NCI-H524 treated with DMSO at 0.1 percent for 48 hours (cell line): ENCODE results near the gene SCFD1.
"Not testable (repeated sequence)": the region's sequence is repeated elsewhere in the genome, so short reads cannot be mapped to it uniquely, and the experiment has no call there.

Experiments used
- DNase-seq: peaks from one replicate; lab custom pipeline; 2025; lab: John Stamatoyannopoulos, UW

SCFD1 gene

DNA sequence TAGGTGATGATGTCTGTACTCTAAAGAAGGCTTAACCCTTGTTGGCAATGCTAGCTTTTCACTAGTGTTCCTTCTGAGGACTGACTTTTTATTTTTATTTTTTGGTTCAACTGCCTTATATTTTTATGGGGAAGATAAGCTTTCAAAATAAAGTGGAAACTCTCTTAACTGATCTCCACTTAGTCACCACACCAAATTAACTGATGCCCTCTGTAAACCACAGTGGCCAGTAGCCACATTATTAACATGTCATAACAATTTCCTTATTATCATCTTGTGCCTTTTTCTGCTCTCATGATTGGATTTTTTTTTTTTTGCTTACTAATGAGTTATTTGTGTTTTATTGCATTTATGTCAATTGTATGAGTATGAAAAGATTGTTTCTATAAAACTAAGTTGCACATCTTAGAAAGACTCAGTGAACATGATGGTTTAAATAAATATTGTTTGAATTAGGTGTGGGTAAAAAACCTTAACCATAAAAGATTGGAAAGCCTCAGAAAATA lies 56.9 kb downstream of the SCFD1 start:
- no peak for DNase-seq

DNA sequence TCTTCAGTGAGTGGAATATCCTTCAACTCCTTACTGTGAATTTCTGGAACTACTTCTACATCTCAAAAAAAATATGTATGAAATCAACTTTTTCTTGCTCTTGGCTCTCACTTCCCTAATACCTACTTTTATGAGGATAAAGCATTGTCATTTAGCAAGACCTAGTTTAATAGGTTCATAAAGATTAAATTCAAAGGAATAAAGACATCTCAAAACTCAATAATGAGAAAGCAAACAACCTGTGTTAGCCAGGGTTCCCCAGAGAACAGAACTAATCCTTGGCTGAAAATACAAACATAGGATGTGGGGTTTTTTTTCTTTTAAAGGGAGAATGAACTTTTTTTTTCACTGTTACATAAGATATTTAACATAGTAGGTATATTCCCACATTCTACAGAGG lies 57.9 kb downstream of the SCFD1 start:
- no peak for DNase-seq

DNA sequence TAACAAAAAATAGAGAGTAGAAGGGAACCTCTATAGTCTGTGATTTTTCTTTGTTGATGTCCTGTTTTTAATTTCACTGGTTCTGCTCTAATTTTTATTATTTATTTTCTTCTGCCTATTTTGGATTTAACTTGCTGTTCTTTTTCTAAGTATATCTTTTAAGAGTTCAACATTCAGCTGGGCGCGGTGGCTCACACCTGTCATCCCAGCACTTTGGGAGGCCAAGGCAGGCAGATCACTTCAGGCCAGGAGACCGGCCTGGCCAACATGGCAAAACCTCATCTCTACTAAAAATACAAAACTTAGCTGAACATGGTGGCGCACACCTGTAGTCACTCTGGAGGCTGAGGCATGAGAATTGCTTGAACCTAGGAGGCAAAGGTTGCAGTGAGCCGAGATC lies 58.7 kb downstream of the SCFD1 start:
- not testable (repeated sequence) for DNase-seq

DNA sequence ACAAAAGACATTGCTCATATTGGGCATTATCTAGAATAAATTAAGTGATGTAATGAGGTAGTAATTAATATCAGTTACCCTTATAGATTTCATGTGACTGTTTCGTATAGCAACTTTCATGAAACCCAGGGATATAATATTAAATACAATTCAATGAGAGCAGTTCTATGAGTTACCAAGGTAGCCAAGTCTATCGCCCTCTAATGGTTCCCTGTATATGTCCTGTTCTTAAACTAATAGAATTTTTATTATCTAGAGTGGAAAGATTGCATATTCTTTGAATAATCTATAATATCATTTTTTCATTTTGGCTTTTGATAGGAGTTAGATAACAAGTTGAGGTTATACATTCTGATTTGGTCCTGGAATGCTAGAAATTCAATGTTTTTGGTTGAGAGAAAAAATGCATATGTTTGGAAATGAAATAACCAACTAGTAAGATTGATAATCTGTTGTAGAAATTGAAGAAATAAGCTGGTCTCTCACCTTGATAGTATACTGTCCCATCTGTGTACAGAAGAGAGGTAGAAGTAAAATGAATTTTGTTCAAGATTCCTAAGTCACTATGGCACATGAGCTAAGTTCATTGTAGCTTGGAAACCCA lies 59.7 kb downstream of the SCFD1 start:
- peak; percentile 18 for DNase-seq

DNA sequence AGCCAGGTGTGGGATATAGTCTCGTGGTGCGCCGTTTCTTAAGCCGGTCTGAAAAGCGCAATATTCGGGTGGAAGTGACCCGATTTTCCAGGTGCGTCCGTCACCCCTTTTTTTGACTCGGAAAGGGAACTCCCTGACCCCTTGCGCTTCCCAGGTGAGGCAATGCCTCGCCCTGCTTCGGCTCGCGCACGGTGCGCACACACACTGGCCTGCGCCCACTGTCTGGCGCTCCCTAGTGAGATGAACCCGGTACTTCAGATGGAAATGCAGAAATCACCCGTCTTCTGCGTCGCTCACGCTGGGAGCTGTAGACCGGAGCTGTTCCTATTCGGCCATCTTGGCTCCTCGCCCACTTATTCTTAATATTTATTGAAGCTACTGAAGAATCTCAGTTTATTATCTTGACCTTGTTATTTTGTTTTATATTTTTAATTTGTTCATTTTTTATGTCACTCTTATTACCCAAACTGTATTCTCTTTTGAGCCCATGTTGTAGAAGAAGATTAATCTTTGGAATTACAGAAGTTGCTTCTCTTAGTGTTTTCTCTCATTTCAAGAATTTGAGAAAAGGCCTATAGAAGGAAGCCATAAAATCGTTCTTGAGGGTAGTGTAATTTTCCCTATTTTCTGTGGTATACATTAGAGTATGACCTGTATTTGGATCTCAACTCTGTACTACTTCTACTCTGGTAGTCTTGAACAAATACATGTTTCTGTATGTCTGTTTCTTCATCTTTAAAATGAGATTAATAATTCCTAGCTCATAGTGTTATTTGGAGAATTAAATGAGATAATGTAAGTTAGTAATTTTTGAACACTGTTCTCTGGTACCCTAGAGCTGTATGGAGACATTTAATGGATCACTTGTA lies 68.6 kb downstream of the SCFD1 start:
- not testable (repeated sequence) for DNase-seq

DNA sequence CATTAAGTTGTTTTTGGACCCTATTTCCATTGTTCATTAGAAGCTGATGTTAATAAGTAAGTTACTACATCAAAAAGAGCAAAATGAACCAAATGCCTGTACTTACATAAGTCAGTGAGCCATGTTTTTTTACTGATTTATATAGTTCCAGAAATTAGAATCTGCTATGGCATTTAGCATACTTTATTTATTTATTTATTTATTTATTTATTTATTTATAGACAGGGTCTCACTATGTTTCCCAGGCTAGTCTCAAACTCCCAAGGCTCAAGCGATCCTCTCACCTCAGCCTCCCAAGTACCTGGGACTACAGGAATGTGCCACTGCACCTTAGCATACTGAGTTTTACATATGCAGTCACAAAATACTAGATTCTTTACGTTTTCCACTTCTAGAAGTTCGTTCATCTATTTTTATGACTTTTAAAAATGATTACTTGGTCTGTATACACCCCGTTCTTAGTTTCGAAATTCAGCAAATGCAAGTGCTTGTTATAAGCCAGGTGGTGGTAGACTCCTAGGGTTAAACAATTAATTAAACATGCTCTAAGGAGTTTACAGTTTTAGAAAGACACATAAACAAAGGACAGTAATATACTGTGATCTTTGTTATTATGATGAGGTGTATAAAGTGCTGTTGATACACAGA lies 69.8 kb downstream of the SCFD1 start:
- DNase-seq, result no peak

DNA sequence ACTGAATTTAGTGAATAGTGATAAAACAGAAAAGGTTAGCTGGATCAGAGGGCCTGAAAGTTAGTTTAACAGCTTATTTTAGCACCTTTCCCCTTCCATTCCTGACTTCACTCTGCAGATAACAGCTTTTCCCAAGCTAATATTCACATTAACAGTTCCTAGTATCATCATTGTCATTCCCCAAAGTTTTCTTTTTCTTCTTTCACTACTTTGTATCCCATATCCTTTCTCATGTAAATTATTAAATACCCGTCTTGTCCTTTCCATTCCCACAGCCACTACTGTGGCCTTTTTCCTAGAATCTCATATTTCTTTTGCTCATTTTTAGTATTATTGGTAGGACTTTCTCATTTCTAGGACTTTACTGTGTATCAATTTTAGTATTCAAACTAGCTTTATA lies 70.5 kb downstream of the SCFD1 start:
- no peak for DNase-seq

DNA sequence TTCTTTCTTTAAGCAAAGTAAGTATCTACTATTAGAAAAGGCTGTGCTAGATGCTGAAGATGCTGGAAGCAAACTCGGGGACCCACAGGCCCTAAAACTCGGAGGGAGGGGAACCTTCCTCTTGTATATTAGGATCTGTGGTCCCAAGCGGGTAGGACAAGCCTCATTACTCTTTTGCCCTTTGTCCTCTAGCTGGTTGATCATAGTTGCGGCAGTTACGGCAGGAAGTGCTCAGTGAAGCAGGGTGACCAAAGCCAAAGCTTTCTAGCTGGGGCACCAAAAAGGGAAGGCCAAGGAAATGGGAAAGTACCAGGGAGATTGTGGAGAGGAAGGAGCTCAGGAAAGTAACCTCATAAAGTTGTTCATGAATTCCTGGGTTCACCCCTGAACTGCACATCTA lies 76.3 kb downstream of the SCFD1 start:
- no peak for DNase-seq

DNA sequence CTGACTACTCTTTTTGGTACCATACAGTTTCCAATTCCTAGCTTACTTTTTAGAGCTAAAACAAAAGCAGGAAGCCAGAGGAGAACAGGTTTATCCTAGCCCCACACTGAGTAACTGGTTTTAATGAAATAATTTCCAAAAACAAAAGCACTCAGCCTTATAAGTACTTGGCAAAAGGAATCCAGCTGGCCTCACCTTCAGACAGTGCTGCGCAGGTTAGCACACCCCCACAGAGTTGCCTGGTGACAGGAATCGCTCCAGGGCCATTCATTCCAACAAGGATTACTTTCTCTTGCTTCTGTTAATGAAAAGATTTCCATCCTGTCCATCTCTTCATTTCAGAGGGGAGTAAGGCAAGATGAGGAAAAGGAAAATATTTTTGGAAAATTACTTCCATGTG lies 84.6 kb downstream of the SCFD1 start:
- no peak for DNase-seq

DNA sequence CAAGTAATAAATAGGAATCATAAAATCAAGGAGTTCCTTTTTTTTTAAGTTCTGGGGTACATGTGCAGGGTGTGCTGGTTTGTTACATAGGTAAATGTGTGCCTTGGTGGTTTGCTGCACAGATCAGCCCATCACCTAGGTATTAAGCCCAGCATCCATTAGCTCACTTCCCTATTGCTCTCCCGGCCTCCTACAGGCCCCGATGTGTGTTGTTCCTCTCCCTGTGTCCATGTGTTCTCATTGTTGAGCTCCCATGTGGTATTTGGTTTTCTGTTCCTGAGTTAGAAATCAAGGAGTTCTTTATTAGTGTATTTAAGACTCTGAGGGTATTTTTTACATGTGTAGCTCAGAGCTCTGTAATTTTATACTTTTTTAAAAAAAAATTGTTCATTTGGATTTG lies 86.0 kb downstream of the SCFD1 start:
- no peak for DNase-seq

DNA sequence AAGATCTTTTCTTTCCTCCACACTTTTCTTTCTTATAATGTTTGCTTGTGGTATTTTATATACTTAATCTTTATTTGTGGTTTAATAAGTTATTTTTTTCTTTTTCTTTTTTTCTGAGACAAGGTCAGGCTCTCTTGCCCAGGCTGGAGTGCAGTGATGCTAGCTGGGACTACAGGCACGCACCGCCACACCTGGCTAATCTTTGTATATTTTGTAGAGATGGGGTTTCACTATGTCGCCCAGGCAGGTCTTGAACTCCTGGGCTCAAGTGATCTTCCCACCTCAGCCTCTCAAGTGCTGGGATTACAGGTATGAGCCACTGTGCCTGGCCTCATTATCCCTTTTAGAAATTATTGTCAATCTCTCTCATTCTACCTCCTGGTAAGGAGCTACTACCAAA lies 87.1 kb downstream of the SCFD1 start:
- DNase-seq, result no peak

DNA sequence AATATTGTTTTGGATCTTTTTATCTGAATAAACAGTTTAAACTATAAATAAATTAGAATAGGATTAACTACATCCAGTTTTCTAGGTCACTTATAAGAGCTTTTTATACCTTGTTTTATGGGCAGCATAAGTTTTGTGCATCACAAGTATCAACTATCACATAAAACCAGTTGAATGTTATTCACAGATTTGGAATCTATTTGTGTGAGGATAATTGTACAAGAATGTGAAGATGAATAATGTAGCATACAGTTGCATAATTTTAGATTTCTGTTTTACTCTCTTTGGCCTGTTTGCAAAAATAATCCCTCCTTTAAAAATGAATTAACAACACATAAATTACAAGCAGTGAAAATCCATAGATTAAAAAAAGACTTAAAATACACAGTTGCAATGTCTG lies 88.8 kb downstream of the SCFD1 start:
- DNase-seq, result no peak

DNA sequence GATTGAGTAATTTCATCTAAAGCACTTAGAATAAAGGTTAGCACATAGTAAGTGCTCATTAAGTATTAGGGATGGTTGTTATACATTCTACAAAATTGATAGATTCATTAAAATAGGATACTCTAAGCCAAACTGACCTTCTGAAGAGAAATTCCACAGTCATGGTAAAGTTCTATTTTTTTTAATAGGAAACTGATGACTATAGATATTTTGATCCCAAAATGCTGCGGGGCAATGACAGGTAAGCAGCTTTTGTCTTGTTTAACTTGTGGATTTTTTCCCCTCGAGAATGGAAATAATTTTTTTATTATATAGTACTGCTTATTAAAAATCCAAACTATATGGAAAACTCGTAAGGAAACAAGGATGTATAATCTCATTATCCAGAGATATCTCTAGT lies 97.0 kb downstream of the SCFD1 start:
- DNase-seq, result no peak

DNA sequence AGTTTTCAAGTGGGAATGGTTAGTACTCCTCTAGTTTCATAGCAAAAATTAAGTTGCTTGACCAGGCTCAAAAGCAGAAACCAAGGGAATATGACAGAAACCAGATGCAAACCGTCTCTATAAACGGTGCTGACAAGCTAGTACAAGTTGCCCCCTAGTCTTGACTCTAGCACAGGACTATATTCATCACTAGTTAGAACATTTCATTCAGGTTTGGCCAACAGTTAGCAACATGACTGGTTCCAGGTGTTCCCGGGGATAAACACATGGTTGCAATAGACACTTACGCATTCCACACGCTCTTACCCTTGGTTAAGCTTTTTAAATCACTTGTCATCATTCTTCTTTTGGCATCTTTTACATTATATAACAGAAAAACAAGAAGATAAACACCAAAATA lies 103.6 kb downstream of the SCFD1 start:
- DNase-seq, result no peak

DNA sequence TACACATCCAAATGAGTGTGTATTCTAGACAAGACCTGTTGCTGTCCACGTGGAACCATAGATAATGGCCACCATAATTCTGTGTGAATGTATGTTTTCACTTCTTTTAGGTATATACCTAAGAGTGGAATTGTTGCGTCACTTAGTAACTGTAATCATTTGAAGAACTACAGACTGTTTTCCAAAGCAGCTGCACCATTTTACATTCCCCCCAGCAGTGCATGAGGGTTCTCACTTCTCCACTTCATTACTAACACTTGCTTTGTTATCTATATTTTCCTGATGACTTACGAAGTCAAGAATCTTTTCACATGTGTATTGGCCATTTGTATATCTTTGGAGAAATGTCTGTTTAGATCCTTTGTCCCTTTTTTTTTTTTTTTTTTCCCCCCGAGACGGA lies 106.4 kb downstream of the SCFD1 start:
- DNase-seq, result no peak

DNA sequence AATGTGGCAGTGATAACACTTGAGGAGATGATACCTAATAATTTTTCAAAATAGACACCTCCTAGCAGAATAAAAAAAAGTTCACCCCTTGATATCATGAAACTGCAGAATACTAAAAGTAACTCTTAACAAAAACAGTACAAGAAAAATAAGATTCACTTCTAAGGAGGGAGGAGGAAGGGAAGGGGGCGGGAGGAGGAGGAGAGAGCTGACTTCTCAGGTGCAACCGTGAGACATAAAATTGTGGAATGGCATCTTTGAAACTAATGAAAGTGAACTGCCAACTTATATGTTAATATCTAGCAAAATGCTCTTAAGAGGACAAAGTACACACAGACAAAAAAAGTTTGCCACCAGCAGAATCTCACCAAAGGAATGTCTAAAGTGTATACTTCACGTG lies 115.8 kb downstream of the SCFD1 start:
- no peak for DNase-seq

DNA sequence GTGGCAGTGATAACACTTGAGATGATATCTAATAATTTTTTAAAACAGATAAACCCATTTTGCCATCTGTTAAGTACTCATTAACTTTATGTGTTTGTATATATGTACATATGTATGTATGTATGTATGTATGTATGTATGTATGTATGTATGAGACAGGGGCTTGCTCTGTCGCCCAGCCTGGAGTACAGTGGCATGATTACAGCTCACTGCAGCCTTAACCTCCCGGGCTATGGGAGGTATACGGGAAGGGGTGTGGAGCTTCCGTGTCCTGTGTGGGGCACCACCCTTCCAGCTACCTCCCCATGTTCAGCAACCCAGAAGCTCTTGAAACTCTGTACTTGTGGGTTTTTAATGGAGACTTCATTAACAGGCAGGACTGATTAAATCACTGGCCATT lies 116.9 kb downstream of the SCFD1 start:
- DNase-seq, result no peak

DNA sequence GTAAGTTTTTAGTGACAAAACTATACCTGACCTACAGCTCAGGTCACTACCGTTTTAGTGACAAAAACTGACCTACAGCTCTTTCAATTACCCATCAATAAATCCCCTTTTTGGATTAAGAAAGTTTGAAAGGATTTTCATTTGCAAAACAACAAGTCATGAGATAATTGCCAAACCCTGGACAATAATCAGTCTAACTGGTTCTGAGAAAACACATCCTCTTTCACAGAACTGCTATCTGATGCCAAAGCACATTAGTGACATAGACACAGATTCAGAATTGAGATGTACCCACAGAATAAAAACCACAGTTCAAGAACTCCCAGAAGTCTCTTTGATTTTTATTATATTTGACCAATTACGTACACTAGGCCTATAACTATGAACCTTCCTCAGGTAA lies 126.2 kb downstream of the SCFD1 start:
- DNase-seq, result no peak

DNA sequence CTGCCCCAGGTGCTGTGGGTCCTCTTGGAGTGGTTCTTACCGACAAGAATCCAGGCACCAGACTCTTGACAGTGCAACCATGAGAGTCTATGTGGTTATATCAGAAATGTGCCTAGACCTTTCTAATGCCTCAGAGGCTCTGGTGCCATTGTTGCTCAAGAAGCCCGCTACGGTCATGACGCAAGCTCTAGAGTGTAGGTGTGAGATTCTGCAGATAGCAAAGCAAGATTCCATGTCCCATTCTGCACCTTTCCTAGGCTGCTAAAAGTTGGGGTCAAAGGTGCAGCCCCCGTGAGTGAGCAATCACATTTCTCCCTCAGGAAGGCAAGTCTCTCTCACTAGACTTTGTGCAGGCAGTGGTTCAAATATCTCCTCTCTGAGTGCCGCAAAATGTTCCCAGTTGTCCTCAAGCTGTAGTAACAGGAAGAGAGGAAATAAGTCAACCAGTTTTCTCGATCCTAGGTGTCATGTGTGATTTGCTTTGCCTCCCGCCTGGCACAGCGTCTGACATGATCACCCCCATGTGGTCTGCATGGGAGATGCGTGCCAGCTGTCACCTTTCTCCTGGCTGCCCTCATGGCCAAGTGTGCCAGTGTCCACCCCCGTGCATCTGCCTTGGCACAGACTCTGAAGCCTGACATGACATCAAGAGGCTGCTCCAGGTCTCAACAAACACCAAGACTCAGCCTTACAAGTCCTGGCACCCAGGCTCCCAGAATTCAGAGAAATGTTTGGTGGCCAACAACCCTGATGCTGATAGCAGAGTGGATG lies 129.7 kb downstream of the SCFD1 start:
- no peak for DNase-seq

DNA sequence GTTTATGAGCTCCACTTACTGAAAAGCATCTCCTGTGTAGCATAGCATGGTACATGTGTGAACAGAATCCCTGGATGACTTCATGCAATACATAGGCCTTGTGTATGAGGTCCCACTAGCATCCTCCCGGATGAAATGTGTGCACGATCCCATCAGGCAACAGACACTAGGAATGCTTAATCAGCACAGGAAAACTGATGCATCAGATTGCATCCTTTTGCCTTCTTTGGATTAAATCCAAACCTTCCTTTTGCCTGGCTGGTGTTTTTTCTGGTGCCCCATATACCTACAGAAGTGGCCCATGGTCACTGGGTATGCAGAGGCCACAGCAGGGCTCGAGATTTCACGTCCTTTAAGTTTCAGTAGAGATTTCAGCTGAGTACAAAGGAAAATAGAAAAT lies 131.3 kb downstream of the SCFD1 start:
- no peak for DNase-seq

DNA sequence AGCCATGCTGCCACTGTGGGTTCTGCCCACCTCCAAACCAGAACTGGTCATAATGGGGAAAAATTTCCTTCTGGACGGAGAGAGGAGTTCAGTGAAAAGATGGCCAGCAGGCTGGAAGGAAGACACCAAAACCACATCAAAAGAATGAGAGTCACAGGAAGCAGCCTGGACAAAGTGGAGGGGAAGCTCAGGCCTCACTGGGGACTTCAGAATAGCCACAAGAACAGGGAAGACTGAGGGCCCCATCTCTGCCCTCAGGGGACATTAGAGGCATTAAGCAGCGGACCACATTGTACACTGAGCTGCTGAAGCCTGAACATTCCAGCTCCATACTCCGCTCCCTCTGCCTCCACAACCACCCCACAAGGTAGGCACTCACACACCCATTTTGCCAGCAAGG lies 132.7 kb downstream of the SCFD1 start:
- no peak for DNase-seq

DNA sequence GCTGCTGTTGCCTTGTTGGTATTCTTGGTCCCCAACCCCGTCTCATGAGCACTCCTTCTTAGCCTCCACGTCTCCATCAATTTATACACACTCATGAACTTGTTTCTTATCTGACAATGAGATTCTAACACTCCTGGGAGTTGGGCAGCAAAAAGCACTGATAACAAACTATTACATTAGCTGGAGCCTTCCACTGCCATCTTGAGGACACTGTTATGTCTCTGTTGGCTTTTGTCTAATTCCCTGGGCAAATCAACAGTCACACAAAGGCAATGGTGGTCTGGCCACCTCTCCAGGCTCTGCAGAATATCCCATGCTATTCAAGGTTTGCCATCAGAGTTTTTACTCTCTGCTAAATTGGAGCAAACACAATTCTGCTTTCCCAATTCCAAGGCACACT lies 134.5 kb downstream of the SCFD1 start:
- DNase-seq, result no peak
